Aorta (tissue), 5 donors: ENCODE results near the gene SPEF1. TPM values are rescaled to one million over a fixed set of nuclear protein-coding genes. Genes with fewer than 3 reads are reported as not detected.

ENCODE experiments used
- ATAC-seq: fragments of 200-7000 bp; cut with Tn5 transposase; one replicate; pipeline ENCODE4 v1.9.1; 2022; ENCODE audit warnings: moderate library complexity; ENCODE audit not compliant: low FRiP score
- DNase-seq, 2 donors: peaks; one replicate each; pipeline ENCODE4 v3.0.0-alpha.2; 2020
- H3K27ac ChIP-seq, 2 donors: one replicate each; pipeline ENCODE4 v1.5.1; 2013; ENCODE audit warnings: low read length in 2 of 2, mild to moderate bottlenecking in 2 of 2, moderate library complexity in 2 of 2, control low read depth in 1 of 2, inconsistent platforms in 1 of 2, low read depth in 1 of 2
- H3K27me3 ChIP-seq, 2 donors: one replicate each; pipeline ENCODE4 v1.6.1; 2013; ENCODE audit warnings: control low read depth in 1 of 2, low read length in 1 of 2, mild to moderate bottlenecking in 1 of 2, moderate library complexity in 1 of 2; ENCODE audit not compliant: insufficient read depth in 2 of 2, control insufficient read depth in 1 of 2
- H3K36me3 ChIP-seq, 2 donors: one replicate each; pipeline ENCODE4 v1.6.1; 2013; ENCODE audit warnings: control low read depth in 1 of 2, low read length in 1 of 2, mild to moderate bottlenecking in 1 of 2; ENCODE audit not compliant: insufficient read depth in 2 of 2, control insufficient read depth in 1 of 2
- H3K4me1 ChIP-seq, 2 donors: one replicate each; pipeline ENCODE4 v1.6.1; 2013; ENCODE audit warnings: low read length in 2 of 2, control low read depth in 1 of 2, mild to moderate bottlenecking in 1 of 2, moderate library complexity in 1 of 2; ENCODE audit not compliant: insufficient read depth in 2 of 2, control insufficient read depth in 1 of 2
- H3K4me3 ChIP-seq, 2 donors: one replicate each; pipeline ENCODE4 v1.5.1; 2013; ENCODE audit warnings: low read length in 2 of 2, control low read depth in 1 of 2, mild to moderate bottlenecking in 1 of 2
- H3K9me3 ChIP-seq: one replicate; pipeline ENCODE4 v1.6.1; 2013; ENCODE audit warnings: mild to moderate bottlenecking, low read length; ENCODE audit not compliant: control insufficient read depth
- WGBS, 2 donors: extraction: QIAGEN DNeasy Blood & Tissue Kit; methylation state at CpG; one replicate each; pipeline ENCODE4 v1.1.7; 2013; 5-methylcytosine and 5-hydroxymethylcytosine counted together
- intact Hi-C, 2 donors: fragments of 100-400 bp; cut with DNase I; formaldehyde crosslinking; loops; one replicate each; pipeline versions ENCODE4 v1.14.2 to v1.15.0; 2022
- polyA plus RNA-seq, 2 donors: library from polyadenylated mRNA; stranded (reverse); fragments of 200-250 nt; gene quantifications; one replicate each; pipeline ENCODE4 v1.2.3, GENCODE V29; 2013
- total RNA-seq, 2 donors: library from RNA; stranded (reverse); fragmentation: NEBNext Ultra II Directional; extraction: Animal tissue kit (Norgen Biotek cat#: 25700); gene quantifications; one replicate each; pipeline ENCODE4 v1.2.1, GENCODE V29; 2021
- donor health status: healthy with polysubstance abuse.
- donor health status: Bipolar disorder and iron deficiency.
- donor health status: DM: no; HTN: no; CAD: no.
- donor health status: DM: no; HTN: no; CAD: no.
- donor health status: DM: yes; HTN: yes; CAD: no.

Gene SPEF1
- total and polyA plus RNA-seq, 4 donors = 0.90 TPM; not detected in 3

GRCh38 chr20:3729811-3730540 lies 51.3 kb downstream of the SPEF1 start:
- Histone ChIP-seq H3K36me3 (no peaks in the 10 kb centered on the region), H3K27me3 (no peaks in the 10 kb centered on the region), H3K9me3 (no peaks in the 10 kb centered on the region), H3K27ac (no peak overlapping the region), H3K4me3 (no peak overlapping the region), H3K4me1 (no peaks in the 10 kb centered on the region)
- intact Hi-C loops = no loop called here
- no peak for DNase-seq
- 88 to 95% methylated on average over 8 of the region's 8 CpGs for WGBS, 2 donors
- ATAC-seq = no peak

GRCh38 chr20:3729378-3729777 lies 51.9 kb downstream of the SPEF1 start:
- no peak for ATAC-seq
- DNase-seq = no peak
- no peak overlapping the region for H3K27ac ChIP-seq
- no peaks in the 10 kb centered on the region for H3K27me3 ChIP-seq
- no peaks in the 10 kb centered on the region for H3K4me1 ChIP-seq
- intact Hi-C loops = no loop called here
- no peaks in the 10 kb centered on the region for H3K9me3 ChIP-seq
- H3K36me3 ChIP-seq = no peaks in the 10 kb centered on the region
- 90 to 93% methylated on average over 6 of the region's 6 CpGs for WGBS, 2 donors
- H3K4me3 ChIP-seq = no peak overlapping the region

DNA sequence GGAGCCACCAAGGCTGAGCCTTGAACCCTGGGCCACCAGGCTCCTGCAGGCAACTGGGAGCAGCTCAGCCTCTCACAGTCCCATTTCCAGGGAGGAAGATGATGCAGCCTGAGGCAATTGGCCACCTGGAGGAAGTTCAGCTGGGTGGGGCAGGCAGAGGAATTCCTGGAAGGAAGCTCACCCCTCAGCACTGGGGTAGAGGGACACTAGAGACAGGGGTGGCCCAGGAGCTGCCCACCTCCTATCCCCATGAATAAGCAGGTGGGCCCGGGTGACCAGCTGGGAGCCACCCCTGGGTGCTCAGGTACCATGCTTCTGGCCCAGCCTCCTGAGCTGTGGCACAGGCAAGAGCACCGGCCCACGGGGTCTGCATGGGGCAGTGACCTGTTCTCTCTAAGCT lies 52.4 kb downstream of the SPEF1 start:
- Histone ChIP-seq H3K36me3 (no peaks in the 10 kb centered on the region), H3K4me3 (no peak overlapping the region), H3K9me3 (no peaks in the 10 kb centered on the region), H3K4me1 (no peaks in the 10 kb centered on the region), H3K27me3 (no peaks in the 10 kb centered on the region), H3K27ac (no peak overlapping the region)
- ATAC-seq (no peak), DNase-seq (no peak)
- 91% methylated on average over 3 of the region's 3 CpGs for WGBS, 2 donors
- intact Hi-C loops = no loop called here

GRCh38 chr20:3728354-3728753 lies 52.9 kb downstream of the SPEF1 start:
- DNase-seq (no peak), ATAC-seq (no peak)
- Histone ChIP-seq H3K4me3 (no peak overlapping the region), H3K27me3 (no peaks in the 10 kb centered on the region), H3K27ac (no peak overlapping the region), H3K36me3 (no peaks in the 10 kb centered on the region), H3K9me3 (no peaks in the 10 kb centered on the region), H3K4me1 (no peaks in the 10 kb centered on the region)
- intact Hi-C loops = no loop called here
- 77 to 82% methylated on average over 5 of the region's 5 CpGs for WGBS, 2 donors

Other genes starting within 250 kb of the SPEF1 start
- gene GFRA4, start 118.0 kb downstream of the SPEF1 start, total RNA-seq = not detected
- gene GFRA4, start 118.0 kb downstream of the SPEF1 start, polyA plus RNA-seq = not detected
- gene ADAM33, start 99.4 kb downstream of the SPEF1 start, total RNA-seq = 10 to 100 TPM; 39.8 to 96.8 TPM
- gene ADAM33, start 99.4 kb downstream of the SPEF1 start, polyA plus RNA-seq = 100 to 1,000 TPM in 1 of 2 donors, 10 to 100 TPM in 1; 36.9 to 352 TPM
- 10 to 100 TPM; 16.8 to 55.8 TPM for gene SIGLEC1, start 68.8 kb downstream of the SPEF1 start, total RNA-seq
- gene SIGLEC1, start 68.8 kb downstream of the SPEF1 start, polyA plus RNA-seq = 1 to 10 TPM; 2.8 to 4.5 TPM
- gene HSPA12B, start 48.8 kb downstream of the SPEF1 start, total RNA-seq = 10 to 100 TPM; 10.8 to 21.2 TPM
- gene HSPA12B, start 48.8 kb downstream of the SPEF1 start, polyA plus RNA-seq = 1 to 10 TPM in 1 of 2 donors, under 1 TPM in 1; 0.25 to 2.3 TPM
- gene ADISSP, start 13.7 kb downstream of the SPEF1 start, total RNA-seq = 10 to 100 TPM; 13.9 to 21.1 TPM
- gene ADISSP, start 13.7 kb downstream of the SPEF1 start, polyA plus RNA-seq = 10 to 100 TPM in 1 of 2 donors, 1 to 10 TPM in 1; 8.5 to 14.0 TPM
- 10 to 100 TPM; 79.7 to 89.4 TPM for gene CENPB, start 5.3 kb upstream of the SPEF1 start, total RNA-seq
- 10 to 100 TPM; 44.7 to 86.8 TPM for gene CENPB, start 5.3 kb upstream of the SPEF1 start, polyA plus RNA-seq
- 10 to 100 TPM; 29.6 to 56.3 TPM for gene CDC25B, start 14.9 kb upstream of the SPEF1 start, total RNA-seq
- gene CDC25B, start 14.9 kb upstream of the SPEF1 start, polyA plus RNA-seq = 10 to 100 TPM in 1 of 2 donors, 1 to 10 TPM in 1; 9.9 to 87.5 TPM
- 10 to 100 TPM in 1 of 2 donors, 1 to 10 TPM in 1; 9.9 to 12.3 TPM for gene AP5S1, start 39.1 kb upstream of the SPEF1 start, total RNA-seq
- 1 to 10 TPM; 4.4 to 5.9 TPM for gene AP5S1, start 39.1 kb upstream of the SPEF1 start, polyA plus RNA-seq
- gene MAVS, start 65.4 kb upstream of the SPEF1 start, total RNA-seq = 10 to 100 TPM; 33.4 to 36.1 TPM
- 10 to 100 TPM; 11.1 to 14.6 TPM for gene MAVS, start 65.4 kb upstream of the SPEF1 start, polyA plus RNA-seq
- 10 to 100 TPM; 45.7 to 53.2 TPM for gene PANK2, start 107.9 kb upstream of the SPEF1 start, total RNA-seq
- 10 to 100 TPM; 21.4 to 45.3 TPM for gene PANK2, start 107.9 kb upstream of the SPEF1 start, polyA plus RNA-seq
- 10 to 100 TPM; 44.5 to 57.6 TPM for gene RNF24, start 234.1 kb upstream of the SPEF1 start, total RNA-seq
- 10 to 100 TPM in 1 of 2 donors, 1 to 10 TPM in 1; 4.1 to 14.8 TPM for gene RNF24, start 234.1 kb upstream of the SPEF1 start, polyA plus RNA-seq